ENCODE results near the gene SCYGR6.

SCYGR6 gene

DNA sequence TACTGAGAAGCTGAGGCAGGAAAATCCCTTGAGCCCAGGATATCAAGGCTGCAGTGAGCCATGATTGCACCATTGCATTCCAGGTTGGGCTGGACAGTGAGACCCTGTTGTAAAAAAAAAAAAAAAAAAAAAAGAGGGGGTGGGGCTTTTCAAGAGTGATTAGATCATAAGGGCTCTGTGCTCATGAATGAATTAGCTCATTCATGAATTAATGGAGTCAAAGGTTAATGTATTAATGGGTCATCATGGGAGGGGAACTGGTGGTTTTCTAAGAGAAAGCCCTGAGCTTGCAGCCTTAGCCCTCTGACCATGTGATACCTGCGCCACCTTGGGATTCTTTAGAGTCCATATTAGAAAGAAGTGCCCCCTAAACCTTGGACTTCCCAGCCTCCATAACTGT, 11.3 kb downstream of the SCYGR6 start:
- no peak for DNase-seq (ENCODE audit: low read depth)

DNA sequence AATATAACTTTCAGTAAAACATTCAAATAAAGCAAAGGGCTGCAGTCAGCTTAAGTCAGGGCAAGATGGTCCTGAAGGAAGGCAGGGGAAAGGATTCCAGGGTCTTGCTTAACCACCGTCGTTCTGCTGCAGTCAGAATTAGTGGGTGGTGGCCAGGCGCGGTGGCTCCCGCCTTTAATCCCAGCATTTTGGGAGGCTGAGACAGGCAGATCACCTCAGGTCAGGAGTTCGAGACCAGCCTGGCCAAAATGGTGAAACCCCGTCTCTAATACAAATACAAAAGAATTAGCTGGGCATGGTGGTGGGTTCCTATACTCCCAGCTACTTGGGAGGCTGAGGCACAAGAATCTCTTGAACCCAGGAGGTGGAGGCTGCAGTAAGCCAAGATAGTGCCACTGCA, 13.6 kb downstream of the SCYGR6 start:
- no peak for DNase-seq (ENCODE audit: low read depth)

DNA sequence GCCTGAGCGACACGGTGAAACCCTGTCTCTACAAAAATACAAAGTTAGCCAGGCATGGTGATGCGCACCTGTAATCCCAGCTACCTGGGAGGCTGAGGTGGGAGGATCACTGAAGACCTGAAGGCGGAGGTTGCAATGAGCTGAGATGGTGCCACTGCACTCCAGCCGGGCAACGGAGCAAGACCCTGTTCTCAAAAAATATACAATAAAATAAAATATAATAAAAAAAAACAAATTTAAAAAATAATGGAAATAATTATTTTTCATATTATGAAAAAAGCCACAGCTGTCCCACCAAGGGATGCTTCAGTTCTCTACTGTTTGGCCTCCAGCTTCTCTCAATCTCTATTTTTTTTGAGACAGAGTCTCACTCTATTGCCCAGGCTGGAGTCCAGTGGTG, 17.2 kb downstream of the SCYGR6 start:
- no peak for DNase-seq (ENCODE audit: low read depth)

DNA sequence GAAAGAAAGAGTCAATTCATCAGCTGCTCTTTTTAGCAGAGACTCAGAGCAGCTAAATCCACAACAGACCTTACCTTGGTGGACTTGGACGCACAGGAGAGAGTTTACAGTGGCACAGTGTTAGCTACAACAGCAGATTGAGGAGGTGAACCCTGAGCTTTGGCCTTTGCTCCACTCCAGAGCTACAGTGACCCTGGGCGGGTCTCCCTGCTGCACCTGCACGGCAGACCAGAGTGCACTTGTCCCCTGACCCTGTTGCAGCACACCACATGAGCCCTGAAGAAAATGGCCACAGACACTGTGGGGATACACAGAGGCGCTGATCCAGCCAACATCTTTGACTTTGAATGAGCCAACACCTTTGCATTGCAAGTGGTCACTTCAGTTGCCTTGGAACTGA, 17.7 kb downstream of the SCYGR6 start:
- no peak for DNase-seq (ENCODE audit: low read depth)

DNA sequence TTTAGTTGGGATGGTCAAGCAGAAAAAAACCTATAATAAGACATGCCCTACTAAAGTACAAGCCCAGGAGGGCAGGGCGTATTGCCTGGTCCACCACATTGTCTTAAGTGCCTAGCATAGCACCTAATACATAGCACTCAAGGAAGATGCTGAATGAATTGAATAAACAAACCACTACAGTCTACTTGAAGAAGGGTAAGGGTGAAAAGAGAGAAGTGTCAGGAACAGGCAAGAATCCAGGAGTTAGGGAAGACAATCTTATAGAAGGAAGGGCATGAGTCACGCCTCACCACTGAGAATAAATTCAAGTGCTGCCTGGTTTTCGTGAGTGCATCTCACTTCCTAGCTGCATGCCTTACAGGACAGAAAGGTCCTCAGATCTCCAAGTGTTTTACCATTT, 20.6 kb downstream of the SCYGR6 start:
- DNase-seq (ENCODE audit: low read depth): no peak

DNA sequence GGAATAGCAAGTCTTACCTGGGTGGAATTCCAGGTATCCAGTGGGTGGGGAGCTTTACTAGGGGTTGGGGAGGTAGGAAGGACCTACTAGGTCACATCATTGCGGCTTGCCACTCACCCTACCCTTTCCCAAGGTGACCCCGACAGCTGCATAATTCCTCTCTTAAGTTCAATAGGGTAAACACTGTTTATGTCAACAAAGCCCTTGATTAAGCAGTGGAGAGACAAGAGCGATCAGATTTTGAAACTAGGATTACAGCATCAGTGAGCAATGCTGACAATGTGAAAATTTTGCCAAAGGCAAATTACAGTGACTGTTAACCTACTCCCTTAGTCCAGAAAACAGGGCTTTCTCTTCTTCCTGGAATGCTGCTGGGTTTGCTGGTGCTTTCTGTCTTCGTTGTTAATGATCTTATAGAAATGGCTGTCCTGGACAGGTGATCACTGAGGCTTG, 21.3 kb downstream of the SCYGR6 start:
- DNase-seq (ENCODE audit: low read depth): no peak

DNA sequence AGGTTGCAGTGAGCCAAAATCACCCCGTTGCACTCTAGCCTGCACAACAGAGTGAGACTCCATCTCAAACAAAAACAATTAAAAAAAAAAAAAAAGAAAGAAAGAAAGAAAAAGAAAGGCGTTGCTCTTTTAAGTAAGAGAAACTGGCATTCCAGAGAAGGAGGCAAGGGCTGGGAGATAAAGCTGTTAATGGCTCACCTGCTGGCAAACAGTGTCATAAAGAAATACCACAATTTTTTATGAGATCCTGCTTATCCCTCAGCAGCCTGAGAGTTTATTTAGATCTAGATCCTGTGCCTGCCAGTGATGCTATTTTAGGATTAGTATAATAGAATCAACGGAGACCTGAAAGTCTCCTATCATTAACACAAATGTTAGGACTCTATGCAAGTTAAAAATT, 23.0 kb downstream of the SCYGR6 start:
- DNase-seq (ENCODE audit: low read depth): no peak

DNA sequence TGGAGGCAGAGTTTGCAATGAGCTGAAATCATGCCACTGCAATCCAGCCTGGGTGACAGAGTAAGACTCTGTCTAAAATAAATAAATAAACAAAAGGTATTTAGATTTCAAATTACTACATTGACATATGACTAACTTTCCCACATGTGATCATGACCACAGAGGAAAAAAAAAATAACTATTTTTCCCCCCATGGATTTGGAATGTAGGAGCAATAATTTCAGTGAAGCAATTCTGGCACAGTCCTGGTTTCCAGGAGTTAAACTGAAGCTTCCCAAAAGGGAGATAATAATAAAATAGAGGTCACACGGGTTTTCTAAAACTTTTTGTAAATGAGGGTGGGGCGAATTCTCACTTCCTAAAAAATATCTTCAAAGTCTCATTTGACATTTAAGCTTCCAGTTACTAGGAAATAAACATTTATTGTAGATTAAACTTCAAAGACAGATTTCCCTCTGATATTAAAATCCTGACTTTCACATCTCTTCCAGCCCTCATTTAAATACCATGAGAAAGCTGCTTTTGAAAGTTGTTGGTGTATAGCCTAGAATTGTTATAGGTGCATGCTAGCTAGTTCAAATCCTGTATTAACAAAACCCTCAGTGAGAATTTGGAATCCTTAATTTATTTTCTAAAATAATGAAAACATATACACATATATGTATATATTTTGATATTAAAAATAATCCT, 27.4 kb downstream of the SCYGR6 start:
- DNase-seq (ENCODE audit: low read depth): no peak

DNA sequence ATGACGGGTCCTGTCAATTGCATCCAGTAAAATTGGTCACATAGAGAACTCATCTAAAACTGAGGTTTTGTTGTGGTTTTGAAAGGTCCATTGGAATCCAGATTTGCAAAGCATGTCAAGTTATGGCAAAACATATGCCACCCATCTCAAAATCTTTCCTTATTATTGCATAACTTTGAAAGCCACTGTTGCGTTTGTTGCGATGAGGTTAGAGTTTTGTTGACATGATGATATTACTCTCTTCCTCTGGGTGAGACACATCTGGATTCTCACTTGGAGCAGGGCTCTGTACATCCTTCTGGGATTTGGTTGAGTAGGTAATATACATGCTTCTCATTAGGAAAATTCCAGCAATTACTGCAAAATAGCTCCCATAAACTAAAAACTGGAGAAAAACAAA, 37.4 kb downstream of the SCYGR6 start:
- no peak for DNase-seq (ENCODE audit: low read depth)

DNA sequence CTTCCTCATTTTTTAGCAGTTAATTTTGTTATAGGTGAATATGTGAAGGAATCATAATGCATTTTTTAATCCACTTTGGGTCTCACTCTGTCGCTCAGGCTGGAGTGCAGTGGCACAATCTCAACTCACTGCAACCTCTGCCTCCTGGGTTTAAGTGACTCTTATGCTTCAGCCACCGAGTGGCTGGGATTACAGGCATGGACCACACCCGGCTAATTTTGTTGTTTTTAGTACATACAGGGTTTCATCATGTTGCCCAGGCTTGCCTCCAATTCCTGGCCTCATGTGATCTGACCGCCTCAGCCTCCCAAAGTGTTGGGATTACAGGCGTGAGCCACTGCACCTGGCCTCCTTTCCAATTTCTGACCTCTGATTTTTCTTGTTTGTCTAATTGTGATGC, 40.3 kb downstream of the SCYGR6 start:
- no peak for DNase-seq (ENCODE audit: low read depth)

DNA sequence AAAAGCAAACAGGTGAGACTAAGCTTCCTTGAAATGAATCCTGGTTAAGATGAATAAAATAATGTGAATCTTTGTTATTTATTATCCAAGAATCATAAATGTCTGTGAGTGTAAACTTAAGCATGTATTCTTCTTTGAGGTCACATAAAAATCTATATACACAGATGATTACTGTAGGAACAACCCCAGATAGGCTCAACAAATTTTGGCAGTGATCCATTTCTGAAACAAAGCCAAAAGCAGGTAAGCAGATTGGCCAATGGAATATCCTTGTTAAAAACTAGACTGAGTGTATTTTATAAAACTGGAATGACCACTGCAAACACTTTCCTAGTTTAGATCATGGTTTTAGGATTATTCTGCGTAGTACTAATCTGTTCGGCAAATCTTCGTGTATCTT, 46.6 kb downstream of the SCYGR6 start:
- no peak for DNase-seq (ENCODE audit: low read depth)

DNA sequence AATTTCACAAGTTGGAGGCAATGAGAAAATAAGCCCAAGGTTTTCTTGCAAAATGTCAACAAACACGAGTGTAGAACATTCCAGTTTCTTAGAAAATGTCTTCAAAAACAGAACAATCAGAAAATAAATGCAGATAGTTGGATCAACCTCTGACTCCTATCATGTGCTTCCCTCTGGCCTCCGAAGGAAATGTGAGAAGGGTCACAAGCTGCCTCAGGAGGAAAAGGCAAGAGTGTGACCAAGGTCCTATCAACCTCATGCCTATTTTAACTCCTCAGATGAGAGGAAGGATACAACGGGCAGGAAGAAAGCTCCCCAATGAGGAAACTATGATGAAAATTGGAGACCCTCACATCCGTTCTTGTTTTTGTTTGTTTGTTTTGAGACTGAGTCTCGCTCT, 50.1 kb downstream of the SCYGR6 start:
- DNase-seq (ENCODE audit: low read depth): no peak

Data from activated T-cell treated with anti-CD3 and anti-CD28 coated beads for 24 hours (primary cell).